Measurements from ENCODE around the gene CLCNKA.

- TF ChIP-seq, protein P1, sequence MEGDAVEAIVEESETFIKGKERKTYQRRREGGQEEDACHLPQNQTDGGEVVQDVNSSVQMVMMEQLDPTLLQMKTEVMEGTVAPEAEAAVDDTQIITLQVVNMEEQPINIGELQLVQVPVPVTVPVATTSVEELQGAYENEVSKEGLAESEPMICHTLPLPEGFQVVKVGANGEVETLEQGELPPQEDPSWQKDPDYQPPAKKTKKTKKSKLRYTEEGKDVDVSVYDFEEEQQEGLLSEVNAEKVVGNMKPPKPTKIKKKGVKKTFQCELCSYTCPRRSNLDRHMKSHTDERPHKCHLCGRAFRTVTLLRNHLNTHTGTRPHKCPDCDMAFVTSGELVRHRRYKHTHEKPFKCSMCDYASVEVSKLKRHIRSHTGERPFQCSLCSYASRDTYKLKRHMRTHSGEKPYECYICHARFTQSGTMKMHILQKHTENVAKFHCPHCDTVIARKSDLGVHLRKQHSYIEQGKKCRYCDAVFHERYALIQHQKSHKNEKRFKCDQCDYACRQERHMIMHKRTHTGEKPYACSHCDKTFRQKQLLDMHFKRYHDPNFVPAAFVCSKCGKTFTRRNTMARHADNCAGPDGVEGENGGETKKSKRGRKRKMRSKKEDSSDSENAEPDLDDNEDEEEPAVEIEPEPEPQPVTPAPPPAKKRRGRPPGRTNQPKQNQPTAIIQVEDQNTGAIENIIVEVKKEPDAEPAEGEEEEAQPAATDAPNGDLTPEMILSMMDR (IDR thresholded peaks at IDR 0.05 in 4 of 5, conservative IDR thresholded peaks at IDR 0.05 in 1 of 5), result no peak
- TF ChIP-seq POLR2A (IDR thresholded peaks at IDR 0.05), result no peak
Measured at GRCh38 chr1:16041200-16041599, 19.4 kb downstream of the CLCNKA start.

Measured in gastrocnemius medialis (tissue), 4 donors.